ENCODE data around the gene KCNK6. TPM values are rescaled to one million over a fixed set of nuclear protein-coding genes. Genes with fewer than 3 reads are reported as not detected.
"Not testable (repeated sequence)": the region's sequence is repeated elsewhere in the genome, so short reads cannot be mapped to it uniquely, and the experiment has no call there.

Gene KCNK6
- total RNA-seq, 1 experiment from 2014 or later, result 3.2 TPM

DNA sequence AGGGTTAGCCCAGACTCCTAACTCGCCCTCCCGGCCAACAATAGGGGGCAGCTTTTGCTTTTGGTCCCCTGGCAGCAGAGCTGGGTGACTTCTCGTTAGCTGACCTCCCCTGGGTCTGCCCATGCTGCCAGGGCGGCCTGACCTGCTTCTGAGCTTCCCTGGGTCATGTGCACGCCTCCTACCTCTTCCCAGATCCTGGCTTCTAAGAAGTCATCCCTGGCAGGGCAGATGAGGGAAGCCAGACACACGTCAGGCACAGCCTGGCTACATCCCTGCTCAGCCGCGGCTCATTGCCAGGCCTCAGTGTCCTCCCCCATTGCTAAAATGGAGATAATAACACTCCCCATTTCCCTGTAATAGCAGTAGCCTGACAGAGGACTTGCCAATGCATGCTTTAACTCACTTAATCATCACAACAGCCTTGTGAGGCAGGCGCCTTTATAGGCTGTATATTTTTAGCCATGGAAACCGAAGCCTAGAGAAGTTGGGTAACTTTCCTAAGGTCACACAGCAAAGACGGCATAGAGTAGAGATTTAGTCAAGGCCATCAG is 2.1 kb downstream of the KCNK6 start:
- no peak for DNase-seq (ENCODE audit: low read depth)

GRCh38 chr19:38323291-38323690 is 3.6 kb downstream of the KCNK6 start:
- no peak for DNase-seq (ENCODE audit: low read depth)

DNA sequence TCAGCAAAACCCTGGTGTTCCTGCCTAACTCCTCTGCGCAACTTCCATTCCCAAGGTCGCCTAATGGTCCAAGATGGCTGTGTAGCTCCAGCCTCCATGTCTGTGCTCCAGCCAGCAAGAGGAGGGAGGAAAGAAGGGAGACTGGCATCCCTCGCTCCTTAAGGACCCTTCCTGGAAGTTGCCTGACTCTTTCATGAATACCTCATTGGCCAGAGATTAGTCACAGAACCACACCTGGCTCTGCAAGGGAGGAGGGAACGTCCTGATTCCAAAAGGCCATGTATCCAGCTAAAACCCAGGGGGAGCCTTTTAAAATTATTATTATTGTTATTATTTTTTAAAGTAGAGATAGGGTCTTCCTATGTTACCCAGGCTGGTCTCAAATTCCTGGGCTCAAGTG is 4.8 kb downstream of the KCNK6 start:
- no peak for DNase-seq (ENCODE audit: low read depth)

GRCh38 chr19:38326591-38326990 is 6.9 kb downstream of the KCNK6 start:
- DNase-seq (ENCODE audit: low read depth), result no peak

DNA sequence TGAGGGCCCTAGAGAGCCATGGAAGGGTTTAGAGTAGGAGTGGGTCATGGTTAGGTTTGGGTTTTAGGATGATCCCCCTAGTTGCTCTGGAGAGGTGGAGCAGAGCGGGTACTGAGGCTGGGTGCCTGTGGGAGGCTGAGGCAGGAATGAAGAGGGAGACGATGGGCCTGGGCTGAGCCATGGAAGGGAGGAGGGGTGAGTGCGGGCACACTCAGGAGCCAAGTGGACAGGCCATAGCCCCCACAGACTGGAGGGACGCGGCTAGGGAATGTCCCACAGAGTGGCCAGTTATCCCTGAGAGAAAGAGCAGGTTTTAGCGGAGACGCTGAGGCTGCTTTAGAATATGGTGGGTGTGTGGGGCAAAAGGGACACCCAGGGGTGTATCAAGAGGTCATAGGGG is 10.0 kb downstream of the KCNK6 start:
- DNase-seq (ENCODE audit: low read depth), result no peak

DNA sequence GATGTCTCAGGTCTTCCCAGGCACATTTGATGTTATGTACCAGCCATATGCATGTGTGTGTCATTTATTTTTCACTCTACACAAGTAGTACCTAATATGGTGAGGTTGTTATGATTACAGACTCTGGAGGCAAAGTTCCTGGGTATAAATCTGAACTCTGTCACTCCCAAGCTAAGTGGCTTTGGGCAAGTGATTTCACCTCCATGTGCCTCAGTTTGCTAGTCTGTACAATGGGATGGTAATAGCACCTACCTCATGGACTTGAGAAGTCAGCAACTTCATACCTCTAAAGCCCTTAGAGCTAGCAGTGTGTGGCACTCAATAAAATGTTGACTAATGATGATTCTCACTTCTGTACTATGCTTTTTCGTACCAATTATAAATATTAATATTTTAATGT is 12.1 kb downstream of the KCNK6 start:
- no peak for DNase-seq (ENCODE audit: low read depth)

GRCh38 chr19:38333245-38333644 is 13.6 kb downstream of the KCNK6 start:
- DNase-seq (ENCODE audit: low read depth), result no peak

DNA sequence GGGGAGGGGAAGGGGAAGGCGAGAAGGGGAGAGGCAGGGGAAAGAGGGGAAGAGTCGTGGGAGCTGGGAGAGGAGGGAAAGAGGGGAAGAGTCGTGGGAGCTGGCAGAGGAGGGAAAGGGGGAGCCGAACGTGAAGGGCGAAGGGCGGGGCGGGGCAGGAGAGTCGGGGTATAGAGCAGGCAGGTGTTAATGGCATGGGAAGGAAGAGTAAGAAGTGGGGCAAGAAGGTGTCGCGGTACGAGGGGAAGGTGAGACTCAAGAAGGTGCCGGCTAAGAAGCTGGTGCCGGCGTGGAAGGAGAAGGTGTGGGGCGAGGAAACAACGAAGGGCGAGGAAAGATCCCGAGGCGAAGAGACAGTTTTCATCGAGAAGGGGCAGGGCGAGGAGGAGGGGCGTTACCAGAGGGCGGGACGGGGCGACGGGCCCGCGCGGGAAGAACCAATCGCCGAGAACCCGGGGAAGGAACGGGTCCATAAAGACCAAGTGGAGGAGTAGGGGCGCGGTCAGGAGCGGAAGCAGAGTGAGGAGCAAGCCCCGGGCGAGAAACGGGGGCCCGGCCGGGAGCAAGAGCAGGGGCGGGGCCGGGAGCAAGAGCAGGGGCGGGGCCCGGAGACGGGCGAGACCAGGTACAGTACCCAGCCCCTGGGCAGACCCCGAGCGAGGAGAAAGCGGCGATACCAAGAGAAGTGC is 16.4 kb downstream of the KCNK6 start:
- DNase-seq (ENCODE audit: low read depth), result peak; percentile 92

DNA sequence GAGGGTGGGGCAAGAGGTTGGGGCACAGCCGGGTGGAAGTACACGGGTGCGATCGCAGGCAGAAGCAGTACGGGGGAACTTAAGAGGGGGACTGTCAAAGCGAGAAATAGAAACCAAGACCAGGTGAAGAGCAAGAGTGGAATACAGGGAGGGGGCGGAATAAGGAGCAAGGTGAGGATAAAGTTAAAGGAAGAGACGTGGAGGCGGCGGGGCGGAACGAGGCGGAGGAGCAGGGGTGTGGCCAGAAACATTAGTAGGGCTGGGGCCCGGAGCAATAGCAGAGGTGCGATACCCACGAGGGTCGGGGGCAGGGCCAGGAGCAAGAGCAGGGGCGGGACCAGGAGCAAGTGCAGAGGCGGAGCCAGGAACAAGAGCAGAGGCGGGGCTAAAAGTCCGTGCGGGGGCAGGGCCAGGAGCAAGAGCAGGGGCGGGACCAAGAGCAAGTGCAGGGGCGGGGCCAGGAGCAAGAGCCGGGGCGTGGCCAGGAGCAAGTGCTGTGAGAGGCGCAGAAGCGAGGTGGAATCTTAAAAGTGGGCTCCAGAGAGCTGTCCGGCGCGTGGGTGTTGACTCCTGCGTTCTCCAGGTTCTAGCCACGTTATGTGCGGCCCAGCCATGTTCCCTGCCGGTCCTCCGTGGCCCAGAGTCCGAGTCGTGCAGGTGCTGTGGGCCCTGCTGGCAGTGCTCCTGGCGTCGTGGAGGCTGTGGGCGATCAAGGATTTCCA is 17.2 kb downstream of the KCNK6 start:
- DNase-seq (ENCODE audit: low read depth), result peak; percentile 76

DNA sequence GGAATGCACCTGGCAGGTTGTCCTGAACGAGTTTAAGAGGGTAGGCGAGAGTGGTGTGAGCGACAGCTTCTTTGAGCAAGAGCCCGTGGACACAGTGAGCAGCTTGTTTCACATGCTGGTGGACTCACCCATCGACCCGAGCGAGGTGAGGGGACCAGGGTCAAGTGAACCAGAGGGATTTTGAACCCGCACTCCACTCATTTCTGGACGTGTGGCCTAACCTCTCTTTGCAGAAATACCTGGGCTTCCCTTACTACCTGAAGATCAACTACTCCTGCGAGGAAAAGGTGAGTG is 17.7 kb downstream of the KCNK6 start:
- DNase-seq (ENCODE audit: low read depth), result no peak

DNA sequence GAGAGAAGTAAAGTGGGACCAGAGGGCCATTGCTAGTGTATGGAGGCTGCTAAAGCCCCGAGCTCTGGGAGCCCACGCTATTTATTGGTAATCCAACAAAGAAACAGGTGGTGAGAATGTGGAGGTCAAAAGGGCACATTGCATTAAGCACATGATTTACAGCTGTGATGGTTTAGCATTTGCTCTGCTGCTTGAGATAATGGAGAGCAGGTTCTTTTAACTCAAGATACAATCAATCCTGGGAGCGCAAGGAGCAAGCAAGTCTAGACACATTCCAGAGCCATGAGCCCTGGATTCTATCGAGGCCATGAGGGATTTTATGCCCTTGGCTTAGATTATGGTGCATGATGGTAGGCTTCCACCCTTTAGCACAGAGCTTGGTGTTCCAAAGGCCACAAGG is 19.4 kb downstream of the KCNK6 start:
- DNase-seq (ENCODE audit: low read depth), result not testable (repeated sequence)

- no peak for DNase-seq (ENCODE audit: low read depth)
These were observed 21.3 kb downstream of the KCNK6 start for GRCh38 chr19:38340927-38341326.

GRCh38 chr19:38346837-38347236 is 27.2 kb downstream of the KCNK6 start:
- no peak for DNase-seq (ENCODE audit: low read depth)

DNA sequence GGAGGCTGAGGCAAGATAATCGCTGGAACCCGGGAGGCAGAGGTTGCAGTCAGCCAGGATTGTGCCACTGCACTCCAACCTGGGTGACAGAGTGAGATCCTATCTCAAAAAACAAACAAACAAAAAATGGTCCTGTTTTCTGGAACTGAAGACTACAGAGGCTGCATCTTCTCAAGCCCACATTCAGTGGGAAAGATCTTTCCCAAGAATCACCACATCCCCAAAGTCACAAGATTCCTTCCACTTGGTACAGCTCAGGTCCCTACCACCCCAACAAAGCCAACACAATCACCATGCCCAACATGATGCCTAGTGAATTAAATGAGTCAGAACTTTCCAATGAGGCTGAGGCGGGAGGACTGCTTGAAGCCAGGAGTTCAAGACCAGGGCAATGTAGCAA is 31.2 kb downstream of the KCNK6 start:
- no peak for DNase-seq (ENCODE audit: low read depth)

DNA sequence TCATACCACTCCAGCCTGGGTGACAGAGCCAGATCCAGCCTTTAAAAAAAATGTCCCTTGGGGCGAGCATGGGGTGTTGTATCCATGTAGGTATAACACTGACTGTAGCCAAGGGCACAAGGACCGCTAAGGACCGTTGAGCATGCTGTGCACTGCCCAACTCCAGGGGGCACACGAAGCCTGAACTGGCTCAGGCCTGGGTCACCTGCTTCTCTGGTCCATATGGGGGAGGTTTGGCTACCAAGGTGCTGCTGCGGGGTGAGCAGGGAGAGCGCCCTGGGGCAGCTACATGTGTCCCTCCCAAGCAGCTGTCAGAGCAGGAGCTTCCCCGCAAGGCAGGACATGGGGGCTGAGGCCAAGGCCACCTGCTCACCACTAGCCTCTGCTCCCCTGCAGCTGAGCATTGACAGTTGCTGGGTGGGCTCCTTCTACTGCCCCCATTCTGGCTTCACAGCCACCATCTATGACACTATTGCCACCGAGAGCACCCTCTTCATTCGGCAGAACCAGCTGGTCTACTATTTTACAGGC is 32.3 kb downstream of the KCNK6 start:
- no peak for DNase-seq (ENCODE audit: low read depth)

DNA sequence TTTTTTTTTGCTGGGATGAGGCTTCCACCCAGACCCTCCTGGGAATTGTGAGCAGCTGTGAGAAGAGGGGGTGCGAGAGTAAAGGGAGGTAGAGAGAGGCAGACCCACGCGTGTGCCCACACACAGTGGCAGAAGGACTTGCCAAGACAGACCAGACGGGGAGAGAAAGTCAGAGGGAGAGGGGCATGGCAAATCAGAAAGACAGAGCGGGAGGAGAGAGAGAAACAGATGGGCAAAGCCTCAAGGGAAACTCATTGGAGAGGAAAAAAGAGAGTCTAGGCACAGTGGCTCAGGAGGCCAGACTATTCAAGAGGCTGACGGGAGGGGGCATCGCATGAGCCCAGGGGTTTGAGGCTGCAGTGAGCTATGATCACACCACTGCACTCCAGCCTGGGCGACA is 33.0 kb downstream of the KCNK6 start:
- DNase-seq (ENCODE audit: low read depth), result peak; percentile 10

- DNase-seq (ENCODE audit: low read depth), result no peak
These were observed 36.4 kb downstream of the KCNK6 start for GRCh38 chr19:38355728-38356725.

- DNase-seq (ENCODE audit: low read depth), result no peak
These were observed 38.4 kb downstream of the KCNK6 start for GRCh38 chr19:38358071-38358470.

- no peak for DNase-seq (ENCODE audit: low read depth)
These were observed 39.8 kb downstream of the KCNK6 start for GRCh38 chr19:38359242-38360021.

DNA sequence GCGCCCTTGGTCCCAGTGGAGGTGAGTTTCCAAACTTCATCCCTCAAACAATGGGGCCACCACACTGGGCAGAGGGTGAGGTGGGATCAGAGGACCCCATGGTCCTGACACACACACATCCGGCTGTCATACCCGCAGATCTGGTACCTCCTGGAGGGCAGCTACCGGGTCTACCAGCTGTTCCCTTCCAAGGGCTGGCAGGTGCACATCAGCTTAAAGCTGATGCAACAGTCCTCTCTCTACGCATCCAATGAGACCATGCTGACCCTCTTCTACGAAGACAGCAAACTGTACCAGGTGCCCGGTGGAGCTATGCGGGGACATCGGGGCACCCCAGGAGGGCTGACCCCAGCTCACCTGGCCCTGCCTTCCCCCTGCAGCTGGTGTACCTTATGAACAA is 40.7 kb downstream of the KCNK6 start:
- DNase-seq (ENCODE audit: low read depth), result no peak
